Epithelial cell of esophagus (primary cell): Measurements from ENCODE around the gene FNDC3A.

Experiments
- DNase-seq: peaks from one replicate; pipeline ENCODE4 v3.0.0; 2010; ENCODE audit warnings: low read depth
- H3K4me3 ChIP-seq: 2 replicates; pipeline ENCODE4 v1.5.1; 2011; ENCODE audit warnings: mild to moderate bottlenecking, low read length, control low read depth
- TF ChIP-seq, protein P1 (sequence below): IDR thresholded peaks from 2 replicates; pipeline ENCODE4 v1.5.1; 2011; ENCODE audit warnings: low read depth, mild to moderate bottlenecking, low read length, control low read depth, inconsistent platforms; ENCODE audit not compliant: insufficient read depth; ENCODE audit errors: missing control alignments

FNDC3A gene

DNA sequence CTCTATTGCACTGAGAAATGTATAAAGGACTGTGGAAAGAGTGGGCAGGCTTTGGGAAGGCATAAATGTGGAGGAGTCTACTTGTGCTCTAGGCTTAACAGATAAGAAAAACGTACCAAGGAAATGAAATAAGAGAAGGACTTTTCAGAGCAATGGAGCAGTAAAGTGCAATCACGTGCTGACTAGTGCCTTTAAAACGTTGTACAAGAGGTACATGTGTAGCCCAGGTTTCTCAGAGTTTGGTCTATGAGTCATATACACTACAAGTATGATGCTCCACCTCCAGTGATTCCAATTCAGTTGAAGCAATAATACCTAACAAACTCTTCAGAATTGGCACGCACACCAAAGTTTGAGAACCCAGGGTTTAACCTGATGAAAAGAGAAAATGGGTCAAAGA, 13.4 kb upstream of the FNDC3A start:
- TF ChIP-seq, protein P1, sequence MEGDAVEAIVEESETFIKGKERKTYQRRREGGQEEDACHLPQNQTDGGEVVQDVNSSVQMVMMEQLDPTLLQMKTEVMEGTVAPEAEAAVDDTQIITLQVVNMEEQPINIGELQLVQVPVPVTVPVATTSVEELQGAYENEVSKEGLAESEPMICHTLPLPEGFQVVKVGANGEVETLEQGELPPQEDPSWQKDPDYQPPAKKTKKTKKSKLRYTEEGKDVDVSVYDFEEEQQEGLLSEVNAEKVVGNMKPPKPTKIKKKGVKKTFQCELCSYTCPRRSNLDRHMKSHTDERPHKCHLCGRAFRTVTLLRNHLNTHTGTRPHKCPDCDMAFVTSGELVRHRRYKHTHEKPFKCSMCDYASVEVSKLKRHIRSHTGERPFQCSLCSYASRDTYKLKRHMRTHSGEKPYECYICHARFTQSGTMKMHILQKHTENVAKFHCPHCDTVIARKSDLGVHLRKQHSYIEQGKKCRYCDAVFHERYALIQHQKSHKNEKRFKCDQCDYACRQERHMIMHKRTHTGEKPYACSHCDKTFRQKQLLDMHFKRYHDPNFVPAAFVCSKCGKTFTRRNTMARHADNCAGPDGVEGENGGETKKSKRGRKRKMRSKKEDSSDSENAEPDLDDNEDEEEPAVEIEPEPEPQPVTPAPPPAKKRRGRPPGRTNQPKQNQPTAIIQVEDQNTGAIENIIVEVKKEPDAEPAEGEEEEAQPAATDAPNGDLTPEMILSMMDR: no peak
- DNase-seq: peak; percentile 63
- no peak overlapping the region for H3K4me3 ChIP-seq

DNA sequence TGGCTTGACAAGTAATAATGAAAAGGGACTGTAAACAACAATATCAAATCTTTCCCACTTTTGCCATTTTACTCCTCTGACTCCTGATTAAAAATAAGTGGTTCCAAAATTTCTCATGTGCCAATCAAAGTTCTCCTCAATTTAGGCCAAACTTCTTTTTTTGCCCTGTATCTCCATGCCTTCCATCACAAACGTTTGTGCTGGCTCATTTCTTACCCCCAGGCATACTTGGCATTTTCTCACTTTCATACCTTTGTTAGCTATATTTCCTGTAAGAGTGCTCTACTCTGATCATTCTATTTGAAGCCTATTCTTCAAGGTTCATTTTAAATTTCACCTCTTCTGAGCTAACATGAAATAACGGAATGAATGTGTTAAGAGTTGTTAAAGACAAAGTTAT, 10.0 kb upstream of the FNDC3A start:
- DNase-seq: no peak
- no peak overlapping the region for H3K4me3 ChIP-seq
- TF ChIP-seq, protein P1: no peak

DNA sequence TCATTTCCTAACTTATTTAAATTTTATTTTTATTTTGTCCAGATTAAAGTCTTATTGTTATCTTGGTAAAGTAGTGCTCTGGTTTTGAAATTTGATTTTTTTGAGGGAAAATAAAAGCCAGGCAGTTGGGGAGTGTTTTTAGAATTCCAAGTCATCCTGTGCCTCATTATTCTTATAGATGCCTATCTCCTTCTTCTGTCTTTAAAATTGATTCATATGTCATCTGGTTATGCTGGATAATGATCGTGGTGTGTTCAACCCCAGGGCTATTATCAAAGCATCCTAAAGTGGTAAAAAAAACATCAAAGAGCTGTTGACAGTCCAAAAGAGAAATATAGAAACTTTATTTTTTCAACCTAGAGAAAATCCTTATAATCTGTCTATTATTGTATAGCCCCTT, 6.0 kb upstream of the FNDC3A start:
- no peak for DNase-seq
- H3K4me3 ChIP-seq: no peak overlapping the region
- TF ChIP-seq, protein P1: no peak

DNA sequence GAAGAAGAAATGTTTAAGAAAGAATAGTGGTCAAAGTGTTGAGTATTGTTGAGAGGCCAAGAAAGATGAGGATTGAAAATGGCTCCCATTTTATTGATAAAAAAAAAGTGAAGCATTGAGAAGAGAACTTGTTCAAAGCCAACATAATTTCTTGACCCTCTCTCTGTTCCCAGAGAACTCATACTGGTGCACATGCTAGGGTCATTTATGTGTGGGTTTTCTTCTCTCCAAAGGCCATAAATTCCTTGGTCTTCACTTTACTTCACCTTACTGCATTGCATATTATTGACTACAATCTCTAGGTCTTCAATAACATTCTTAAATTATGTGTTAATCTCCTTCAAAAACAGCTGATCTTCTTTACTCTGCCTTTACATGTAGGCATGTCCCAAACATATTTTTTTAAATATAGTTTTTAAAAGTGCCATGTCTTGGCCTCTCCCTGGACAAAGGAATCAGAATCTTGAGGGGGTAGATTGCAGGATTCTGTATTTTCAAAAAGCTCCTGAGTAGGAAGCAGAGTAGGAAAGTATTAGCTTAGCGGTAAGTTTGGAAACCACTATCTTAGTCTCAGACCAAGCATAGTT, 1.8 kb upstream of the FNDC3A start:
- TF ChIP-seq, protein P1: no peak
- no peak for DNase-seq
- H3K4me3 ChIP-seq: no peak overlapping the region

DNA sequence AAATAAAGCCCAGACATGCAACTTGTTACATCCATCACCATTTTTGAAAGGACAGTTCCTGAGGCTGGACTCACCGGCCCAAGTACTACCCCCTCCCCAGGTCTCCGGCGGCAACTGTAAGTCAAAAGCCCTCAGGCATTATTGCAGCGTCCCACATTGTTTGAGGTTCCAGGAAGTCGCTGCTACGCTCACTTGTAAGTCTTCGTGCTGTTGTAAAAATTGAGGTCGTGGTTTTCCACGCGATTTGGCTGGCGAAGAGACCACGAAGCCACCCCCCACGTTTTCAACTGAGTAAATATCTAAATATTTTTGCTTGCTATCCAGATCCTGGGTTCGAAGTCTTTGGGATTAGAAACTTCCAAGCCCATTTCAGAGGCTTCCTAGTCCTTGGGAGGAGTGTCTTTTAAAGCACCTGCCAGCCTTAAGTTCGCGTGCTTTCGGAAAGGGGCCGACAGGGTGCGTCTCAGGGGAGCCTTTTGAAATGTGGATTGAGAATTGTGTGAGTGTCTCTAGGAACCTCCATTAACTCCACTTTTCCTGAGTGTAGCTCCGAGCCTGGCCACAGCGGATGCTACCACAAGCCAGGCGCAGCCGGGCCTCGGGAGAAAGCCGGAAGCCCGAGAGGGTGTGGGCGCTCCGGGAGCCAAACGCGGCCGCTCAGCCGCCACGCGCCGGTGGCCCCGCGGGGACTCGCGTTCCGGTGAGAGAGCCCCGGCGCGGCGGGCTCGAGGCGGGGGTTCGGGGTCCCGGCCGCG, 434 bp upstream of the FNDC3A start:
- H3K4me3 ChIP-seq: peak overlapping the region; percentile 68
- DNase-seq: peak; percentile 63
- TF ChIP-seq, protein P1: peak; percentile 20

DNA sequence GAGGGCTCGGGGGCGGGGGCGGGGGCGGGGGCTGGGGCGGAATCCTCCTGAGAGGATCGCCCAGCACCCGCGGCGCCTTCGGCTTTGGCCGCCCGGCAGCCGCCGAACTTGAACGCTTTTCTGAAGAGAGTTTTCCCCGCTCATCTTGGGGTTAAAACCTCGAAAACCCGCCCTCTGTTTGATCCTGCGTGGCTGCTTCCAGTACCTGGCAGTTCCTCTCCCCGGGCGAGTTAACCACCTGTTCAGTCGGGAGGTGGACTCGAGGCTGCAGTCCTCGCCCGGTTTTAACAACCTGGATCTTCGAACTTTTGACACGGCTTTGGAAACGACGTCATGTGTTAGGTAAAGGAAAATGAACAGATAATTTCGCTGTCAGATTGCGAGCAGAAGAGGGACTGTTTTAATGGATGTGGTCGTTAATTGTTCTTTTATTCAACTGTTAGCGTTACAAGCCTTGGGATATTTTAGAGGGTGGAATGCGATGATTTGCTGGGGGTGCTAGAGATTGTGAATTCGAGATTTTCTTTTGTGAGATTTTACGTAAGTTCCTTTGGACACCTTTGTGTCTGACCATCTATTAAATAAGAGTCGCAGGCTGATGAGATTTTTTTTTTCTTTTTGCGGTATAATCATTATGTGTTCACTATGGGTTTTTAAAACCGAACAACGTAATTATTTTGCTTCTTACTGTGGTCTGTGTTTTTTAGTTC, 1.0 kb downstream of the FNDC3A start:
- DNase-seq: peak; percentile 68
- TF ChIP-seq, protein P1: no peak
- peak overlapping the region; percentile 68 for H3K4me3 ChIP-seq
